ENCODE measurements around the gene DNAJC13. TPM values are rescaled to one million over a fixed set of nuclear protein-coding genes. Genes with fewer than 3 reads are reported as not detected.

DNAJC13 gene
- total and polyA plus RNA-seq, 2 of the 8 experiments (the other 6 are each of a cell fraction or from before 2014, with no cell fraction given) = 7.9 to 28.8 TPM

GRCh38 chr3:132416807-132417694 is at the start of gene DNAJC13 (continued):
- peak; percentile 67; the same call in 1 of the 2 replicates for TF ChIP-seq TBP (IDR thresholded peaks at IDR 0.05; ENCODE audit: low read depth, low read length)
- TF ChIP-seq, protein P1, sequence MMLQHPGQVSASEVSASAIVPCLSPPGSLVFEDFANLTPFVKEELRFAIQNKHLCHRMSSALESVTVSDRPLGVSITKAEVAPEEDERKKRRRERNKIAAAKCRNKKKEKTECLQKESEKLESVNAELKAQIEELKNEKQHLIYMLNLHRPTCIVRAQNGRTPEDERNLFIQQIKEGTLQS (IDR thresholded peaks at IDR 0.05; ENCODE audit: insufficient read depth, low read depth, low read length) = peak; percentile 94
- TF ChIP-seq EZH2 (IDR thresholded peaks at IDR 0.05; ENCODE audit: low read depth, low read length, severe bottlenecking) = no peak
- TF ChIP-seq POLR2A (IDR thresholded peaks at IDR 0.05; ENCODE audit: control extremely low read depth in 1 of 2, low read depth in 2 of 2, low read length in 2 of 2) = peak; percentile 84 to 89
- TF ChIP-seq KDM4A (IDR thresholded peaks at IDR 0.05; ENCODE audit: low read depth, low read length, severe bottlenecking) = peak; percentile 70
- TF ChIP-seq RFX5 (IDR thresholded peaks at IDR 0.05; ENCODE audit: borderline replicate concordance, low read depth, low read length) = no peak
- no peak for TF ChIP-seq SRF (IDR thresholded peaks at IDR 0.05; ENCODE audit: low read depth, low read length)
- no peak for TF ChIP-seq CBX8 (IDR thresholded peaks at IDR 0.05; ENCODE audit: borderline replicate concordance, low read depth, low read length)
- TF ChIP-seq, protein P2, sequence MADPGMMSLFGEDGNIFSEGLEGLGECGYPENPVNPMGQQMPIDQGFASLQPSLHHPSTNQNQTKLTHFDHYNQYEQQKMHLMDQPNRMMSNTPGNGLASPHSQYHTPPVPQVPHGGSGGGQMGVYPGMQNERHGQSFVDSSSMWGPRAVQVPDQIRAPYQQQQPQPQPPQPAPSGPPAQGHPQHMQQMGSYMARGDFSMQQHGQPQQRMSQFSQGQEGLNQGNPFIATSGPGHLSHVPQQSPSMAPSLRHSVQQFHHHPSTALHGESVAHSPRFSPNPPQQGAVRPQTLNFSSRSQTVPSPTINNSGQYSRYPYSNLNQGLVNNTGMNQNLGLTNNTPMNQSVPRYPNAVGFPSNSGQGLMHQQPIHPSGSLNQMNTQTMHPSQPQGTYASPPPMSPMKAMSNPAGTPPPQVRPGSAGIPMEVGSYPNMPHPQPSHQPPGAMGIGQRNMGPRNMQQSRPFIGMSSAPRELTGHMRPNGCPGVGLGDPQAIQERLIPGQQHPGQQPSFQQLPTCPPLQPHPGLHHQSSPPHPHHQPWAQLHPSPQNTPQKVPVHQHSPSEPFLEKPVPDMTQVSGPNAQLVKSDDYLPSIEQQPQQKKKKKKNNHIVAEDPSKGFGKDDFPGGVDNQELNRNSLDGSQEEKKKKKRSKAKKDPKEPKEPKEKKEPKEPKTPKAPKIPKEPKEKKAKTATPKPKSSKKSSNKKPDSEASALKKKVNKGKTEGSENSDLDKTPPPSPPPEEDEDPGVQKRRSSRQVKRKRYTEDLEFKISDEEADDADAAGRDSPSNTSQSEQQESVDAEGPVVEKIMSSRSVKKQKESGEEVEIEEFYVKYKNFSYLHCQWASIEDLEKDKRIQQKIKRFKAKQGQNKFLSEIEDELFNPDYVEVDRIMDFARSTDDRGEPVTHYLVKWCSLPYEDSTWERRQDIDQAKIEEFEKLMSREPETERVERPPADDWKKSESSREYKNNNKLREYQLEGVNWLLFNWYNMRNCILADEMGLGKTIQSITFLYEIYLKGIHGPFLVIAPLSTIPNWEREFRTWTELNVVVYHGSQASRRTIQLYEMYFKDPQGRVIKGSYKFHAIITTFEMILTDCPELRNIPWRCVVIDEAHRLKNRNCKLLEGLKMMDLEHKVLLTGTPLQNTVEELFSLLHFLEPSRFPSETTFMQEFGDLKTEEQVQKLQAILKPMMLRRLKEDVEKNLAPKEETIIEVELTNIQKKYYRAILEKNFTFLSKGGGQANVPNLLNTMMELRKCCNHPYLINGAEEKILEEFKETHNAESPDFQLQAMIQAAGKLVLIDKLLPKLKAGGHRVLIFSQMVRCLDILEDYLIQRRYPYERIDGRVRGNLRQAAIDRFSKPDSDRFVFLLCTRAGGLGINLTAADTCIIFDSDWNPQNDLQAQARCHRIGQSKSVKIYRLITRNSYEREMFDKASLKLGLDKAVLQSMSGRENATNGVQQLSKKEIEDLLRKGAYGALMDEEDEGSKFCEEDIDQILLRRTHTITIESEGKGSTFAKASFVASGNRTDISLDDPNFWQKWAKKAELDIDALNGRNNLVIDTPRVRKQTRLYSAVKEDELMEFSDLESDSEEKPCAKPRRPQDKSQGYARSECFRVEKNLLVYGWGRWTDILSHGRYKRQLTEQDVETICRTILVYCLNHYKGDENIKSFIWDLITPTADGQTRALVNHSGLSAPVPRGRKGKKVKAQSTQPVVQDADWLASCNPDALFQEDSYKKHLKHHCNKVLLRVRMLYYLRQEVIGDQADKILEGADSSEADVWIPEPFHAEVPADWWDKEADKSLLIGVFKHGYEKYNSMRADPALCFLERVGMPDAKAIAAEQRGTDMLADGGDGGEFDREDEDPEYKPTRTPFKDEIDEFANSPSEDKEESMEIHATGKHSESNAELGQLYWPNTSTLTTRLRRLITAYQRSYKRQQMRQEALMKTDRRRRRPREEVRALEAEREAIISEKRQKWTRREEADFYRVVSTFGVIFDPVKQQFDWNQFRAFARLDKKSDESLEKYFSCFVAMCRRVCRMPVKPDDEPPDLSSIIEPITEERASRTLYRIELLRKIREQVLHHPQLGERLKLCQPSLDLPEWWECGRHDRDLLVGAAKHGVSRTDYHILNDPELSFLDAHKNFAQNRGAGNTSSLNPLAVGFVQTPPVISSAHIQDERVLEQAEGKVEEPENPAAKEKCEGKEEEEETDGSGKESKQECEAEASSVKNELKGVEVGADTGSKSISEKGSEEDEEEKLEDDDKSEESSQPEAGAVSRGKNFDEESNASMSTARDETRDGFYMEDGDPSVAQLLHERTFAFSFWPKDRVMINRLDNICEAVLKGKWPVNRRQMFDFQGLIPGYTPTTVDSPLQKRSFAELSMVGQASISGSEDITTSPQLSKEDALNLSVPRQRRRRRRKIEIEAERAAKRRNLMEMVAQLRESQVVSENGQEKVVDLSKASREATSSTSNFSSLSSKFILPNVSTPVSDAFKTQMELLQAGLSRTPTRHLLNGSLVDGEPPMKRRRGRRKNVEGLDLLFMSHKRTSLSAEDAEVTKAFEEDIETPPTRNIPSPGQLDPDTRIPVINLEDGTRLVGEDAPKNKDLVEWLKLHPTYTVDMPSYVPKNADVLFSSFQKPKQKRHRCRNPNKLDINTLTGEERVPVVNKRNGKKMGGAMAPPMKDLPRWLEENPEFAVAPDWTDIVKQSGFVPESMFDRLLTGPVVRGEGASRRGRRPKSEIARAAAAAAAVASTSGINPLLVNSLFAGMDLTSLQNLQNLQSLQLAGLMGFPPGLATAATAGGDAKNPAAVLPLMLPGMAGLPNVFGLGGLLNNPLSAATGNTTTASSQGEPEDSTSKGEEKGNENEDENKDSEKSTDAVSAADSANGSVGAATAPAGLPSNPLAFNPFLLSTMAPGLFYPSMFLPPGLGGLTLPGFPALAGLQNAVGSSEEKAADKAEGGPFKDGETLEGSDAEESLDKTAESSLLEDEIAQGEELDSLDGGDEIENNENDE (IDR thresholded peaks at IDR 0.05; ENCODE audit: insufficient replicate concordance, low read length) = no peak
